NCI-H1105 (cell line): Measurements from ENCODE around the gene LRP1.

Experiments
- DNase-seq: peaks from one replicate; lab custom pipeline; 2025; lab: John Stamatoyannopoulos, UW

Gene LRP1

GRCh38 chr12:57194253-57194652, 66.0 kb downstream of the LRP1 start:
- DNase-seq = no peak

GRCh38 chr12:57195186-57195585, 66.9 kb downstream of the LRP1 start:
- no peak for DNase-seq

- no peak for DNase-seq
These were observed 67.5 kb downstream of the LRP1 start for GRCh38 chr12:57195611-57196371.

DNA sequence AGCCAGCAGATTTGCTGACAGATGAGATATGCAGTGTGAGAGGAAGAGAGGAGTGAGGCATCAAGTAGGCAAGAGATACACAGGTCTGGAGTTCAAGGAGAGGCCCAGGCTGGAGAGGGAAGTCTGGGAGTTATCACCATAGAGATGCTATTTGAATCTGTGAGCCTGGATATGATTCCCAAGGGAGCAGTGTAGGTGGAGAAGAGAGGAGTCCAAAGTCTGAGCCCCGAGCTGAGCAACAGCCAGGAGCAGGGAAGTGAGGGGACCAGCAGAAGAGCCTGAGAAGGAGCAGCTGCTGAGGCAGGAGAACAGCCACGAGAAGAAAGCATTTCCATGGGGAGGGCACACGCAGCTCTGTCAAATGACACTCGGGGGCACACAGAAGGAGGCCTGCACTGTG, 68.2 kb downstream of the LRP1 start:
- DNase-seq = no peak

DNA sequence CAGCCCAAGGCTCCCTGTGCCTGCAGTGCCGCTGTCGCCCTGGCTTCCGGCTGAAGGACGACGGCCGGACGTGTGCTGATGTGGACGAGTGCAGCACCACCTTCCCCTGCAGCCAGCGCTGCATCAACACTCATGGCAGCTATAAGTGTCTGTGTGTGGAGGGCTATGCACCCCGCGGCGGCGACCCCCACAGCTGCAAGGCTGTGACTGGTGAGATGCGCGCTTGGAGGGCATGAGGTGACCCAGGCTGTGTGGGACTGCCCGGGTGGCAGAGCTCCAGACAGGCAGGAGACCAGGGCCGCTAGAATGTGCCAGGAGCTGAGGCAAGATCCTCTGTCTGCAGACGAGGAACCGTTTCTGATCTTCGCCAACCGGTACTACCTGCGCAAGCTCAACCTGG, 68.7 kb downstream of the LRP1 start:
- no peak for DNase-seq

GRCh38 chr12:57198329-57198728, 70.0 kb downstream of the LRP1 start:
- no peak for DNase-seq

GRCh38 chr12:57199191-57199590, 70.9 kb downstream of the LRP1 start:
- no peak for DNase-seq

DNA sequence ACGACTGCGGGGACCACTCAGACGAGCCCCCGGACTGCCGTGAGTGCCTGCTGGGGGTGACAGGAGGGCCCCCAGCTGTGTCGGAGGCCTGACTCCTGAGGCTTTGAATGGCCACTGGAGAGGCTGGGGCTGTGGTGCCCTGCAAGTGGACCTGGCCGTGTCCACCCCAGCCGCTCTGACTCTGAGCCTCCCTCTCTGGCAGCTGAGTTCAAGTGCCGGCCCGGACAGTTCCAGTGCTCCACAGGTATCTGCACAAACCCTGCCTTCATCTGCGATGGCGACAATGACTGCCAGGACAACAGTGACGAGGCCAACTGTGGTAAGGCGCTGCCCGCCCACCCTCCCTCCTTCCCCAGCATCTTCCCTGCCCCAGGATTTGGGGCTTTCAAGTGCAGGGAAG, 72.2 kb downstream of the LRP1 start:
- no peak for DNase-seq

DNA sequence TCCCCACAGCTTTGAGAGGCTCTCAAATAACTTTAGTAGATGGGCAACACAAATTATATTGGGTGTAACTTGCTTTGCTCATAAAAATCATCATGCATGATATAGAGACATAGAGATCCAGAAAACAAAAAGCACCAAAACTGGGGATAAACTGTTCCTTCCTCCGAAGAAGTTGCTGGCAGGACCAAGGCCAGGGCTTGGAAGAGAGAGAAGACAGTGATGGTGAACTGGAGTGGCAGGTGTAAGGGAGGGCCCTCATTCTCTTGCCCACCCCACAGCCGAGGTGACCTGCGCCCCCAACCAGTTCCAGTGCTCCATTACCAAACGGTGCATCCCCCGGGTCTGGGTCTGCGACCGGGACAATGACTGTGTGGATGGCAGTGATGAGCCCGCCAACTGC, 72.9 kb downstream of the LRP1 start:
- DNase-seq = no peak

DNA sequence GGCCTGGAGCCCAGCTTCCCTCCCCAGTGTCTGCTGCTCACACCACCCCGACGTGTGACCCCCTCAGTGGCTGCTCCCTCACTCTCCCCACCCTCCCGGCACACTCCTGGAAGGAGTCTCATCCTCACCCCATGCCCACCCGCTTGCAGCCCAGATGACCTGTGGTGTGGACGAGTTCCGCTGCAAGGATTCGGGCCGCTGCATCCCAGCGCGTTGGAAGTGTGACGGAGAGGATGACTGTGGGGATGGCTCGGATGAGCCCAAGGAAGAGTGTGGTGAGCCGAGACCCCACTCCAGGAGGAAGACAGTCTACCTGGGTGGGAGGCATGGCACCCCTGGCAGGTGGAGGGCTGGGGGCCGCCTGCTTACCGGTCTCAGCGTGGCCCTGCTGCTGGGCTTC, 73.3 kb downstream of the LRP1 start:
- DNase-seq = no peak

- no peak for DNase-seq
These were observed 74.0 kb downstream of the LRP1 start for GRCh38 chr12:57202321-57202720.

GRCh38 chr12:57203201-57203600, 74.9 kb downstream of the LRP1 start:
- DNase-seq = no peak

DNA sequence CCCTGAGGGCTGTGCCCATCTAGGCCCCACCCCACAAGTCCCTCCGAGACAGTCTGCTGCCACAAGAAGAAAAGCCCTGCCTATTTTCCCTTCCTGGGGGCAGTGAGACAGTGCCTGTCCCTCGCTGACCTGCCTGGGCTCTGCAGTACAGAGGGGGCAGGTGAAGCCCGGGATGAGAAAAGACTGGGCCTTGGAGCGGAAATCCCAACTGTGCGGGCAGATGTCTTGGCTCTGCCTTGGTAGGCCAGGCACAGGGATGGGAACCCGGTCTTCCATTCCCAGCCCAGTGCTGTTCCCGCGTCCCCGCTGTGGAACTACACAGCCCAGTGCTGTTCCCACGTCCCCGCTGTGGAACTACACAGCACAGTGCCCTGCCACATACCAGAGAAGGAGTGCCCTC, 75.5 kb downstream of the LRP1 start:
- no peak for DNase-seq

DNA sequence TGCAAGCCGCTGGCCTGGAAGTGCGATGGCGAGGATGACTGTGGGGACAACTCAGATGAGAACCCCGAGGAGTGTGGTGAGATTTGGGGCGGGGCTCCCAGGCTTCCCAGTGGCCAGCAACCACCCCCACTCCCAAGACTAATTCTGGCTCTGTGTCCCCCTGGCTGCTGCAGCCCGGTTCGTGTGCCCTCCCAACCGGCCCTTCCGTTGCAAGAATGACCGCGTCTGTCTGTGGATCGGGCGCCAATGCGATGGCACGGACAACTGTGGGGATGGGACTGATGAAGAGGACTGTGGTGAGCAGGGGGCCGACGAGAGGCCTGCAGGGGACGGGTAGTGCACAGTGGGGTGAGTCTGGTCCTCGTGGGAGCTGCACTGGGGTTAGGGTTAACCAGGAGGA, 76.2 kb downstream of the LRP1 start:
- DNase-seq = no peak

GRCh38 chr12:57205186-57205585, 76.9 kb downstream of the LRP1 start:
- DNase-seq = no peak

DNA sequence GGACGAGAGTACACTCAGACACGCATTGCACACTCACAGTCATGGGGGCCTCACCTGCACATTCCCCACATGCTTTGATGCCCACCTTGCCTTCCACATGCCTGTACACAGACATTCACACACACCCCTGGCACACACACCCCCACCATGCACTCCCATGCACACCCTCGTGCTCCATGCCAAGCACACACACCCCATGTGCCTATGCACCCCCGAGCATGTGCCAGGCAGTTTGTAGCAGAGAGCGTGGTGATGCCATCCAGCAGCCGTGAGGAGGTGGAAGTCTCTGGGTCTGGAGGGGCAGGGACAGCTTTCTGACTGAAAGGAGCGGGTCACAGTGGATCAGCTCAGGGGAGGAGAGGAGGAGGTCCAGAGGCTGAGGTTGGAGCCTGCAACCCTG, 77.6 kb downstream of the LRP1 start:
- no peak for DNase-seq

- DNase-seq = no peak
These were observed 79.7 kb downstream of the LRP1 start for GRCh38 chr12:57207731-57208630.

DNA sequence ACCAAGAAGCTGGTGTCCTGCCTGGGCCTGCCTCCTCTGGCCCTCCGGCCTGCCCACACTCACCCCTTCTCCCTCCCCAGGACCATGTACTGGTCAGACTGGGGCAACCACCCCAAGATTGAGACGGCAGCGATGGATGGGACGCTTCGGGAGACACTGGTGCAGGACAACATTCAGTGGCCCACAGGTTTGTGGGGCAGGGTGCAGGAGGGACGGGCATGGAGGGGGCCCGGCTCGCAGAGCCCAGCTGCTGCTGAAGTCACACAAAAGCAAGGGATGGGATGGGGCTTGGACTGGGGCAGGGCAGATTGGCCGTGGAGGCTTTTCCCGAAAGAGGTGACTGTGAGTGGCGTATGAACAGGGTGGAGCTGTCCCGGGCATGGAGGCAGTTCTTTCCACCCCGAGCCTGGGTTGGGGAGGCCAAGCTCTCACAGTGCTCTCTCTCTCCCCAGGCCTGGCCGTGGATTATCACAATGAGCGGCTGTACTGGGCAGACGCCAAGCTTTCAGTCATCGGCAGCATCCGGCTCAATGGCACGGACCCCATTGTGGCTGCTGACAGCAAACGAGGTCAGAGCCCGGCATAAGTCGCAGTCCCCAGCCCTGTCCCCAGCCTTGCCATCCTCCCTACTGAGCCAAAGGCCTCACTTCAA, 80.5 kb downstream of the LRP1 start:
- no peak for DNase-seq

GRCh38 chr12:57209916-57210315, 81.6 kb downstream of the LRP1 start:
- no peak for DNase-seq

GRCh38 chr12:57210461-57210860, 82.2 kb downstream of the LRP1 start:
- DNase-seq = no peak

DNA sequence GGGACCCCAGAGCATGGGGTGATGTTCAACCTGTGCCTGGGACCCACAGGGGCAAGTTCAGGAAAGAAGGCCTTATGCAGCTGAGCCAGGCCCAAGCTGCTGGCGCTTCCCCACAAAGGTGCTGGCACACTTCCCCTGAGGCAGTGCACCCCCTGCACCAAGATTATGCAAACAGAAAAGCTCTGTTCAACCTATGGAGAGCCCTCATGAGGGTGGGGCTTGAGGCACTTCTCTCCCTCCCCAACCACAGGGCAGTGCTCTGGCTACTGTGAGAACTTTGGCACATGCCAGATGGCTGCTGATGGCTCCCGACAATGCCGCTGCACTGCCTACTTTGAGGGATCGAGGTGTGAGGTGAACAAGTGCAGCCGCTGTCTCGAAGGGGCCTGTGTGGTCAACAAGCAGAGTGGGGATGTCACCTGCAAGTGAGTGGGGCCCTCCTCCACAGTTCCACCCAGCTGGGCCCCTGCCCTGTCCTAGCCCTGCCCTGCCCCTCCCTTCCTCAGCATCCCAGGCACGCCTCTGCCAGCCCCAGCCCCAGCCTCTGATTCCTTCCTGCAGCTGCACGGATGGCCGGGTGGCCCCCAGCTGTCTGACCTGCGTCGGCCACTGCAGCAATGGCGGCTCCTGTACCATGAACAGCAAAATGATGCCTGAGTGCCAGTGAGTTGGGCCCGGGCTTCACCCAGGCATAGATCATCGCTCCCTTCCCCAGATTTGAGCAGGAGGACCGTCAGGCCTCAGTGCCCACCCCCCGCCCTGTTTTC, 82.8 kb downstream of the LRP1 start:
- no peak for DNase-seq
